Ovary (tissue), 9 donors: Measurements from ENCODE around the gene SEMA4B. TPM values are rescaled to one million over a fixed set of nuclear protein-coding genes. Genes with fewer than 3 reads are reported as not detected.
"Not testable (repeated sequence)": the region's sequence is repeated elsewhere in the genome, so short reads cannot be mapped to it uniquely, and the experiment has no call there.

ENCODE experiments used
- DNase-seq, 5 donors: peaks; one replicate each; pipeline ENCODE4 v3.0.0-alpha.2; 2019 to 2020
- H3K27ac ChIP-seq, 2 donors: fragments of 200-600 bp; one replicate each; pipeline versions ENCODE4 v1.5.1 to v1.8.0; 2019 to 2022
- H3K27me3 ChIP-seq: fragments of 200-600 bp; one replicate; pipeline ENCODE4 v1.8.0; 2022
- H3K36me3 ChIP-seq: fragments of 200-600 bp; sonication (generic); one replicate; pipeline ENCODE4 v1.5.1; 2019
- H3K4me1 ChIP-seq: one replicate; pipeline ENCODE4 v1.8.1; 2013; ENCODE audit warnings: mild to moderate bottlenecking, moderate library complexity; ENCODE audit not compliant: insufficient read depth
- H3K4me3 ChIP-seq: fragments of 200-600 bp; sonication (generic); one replicate; pipeline ENCODE4 v1.5.1; 2017
- H3K9me3 ChIP-seq, 2 donors: fragments of 200-600 bp in 1 of 2; sonication (generic) in 1 of 2; one replicate each; pipeline versions ENCODE4 v1.5.1 to v1.8.1; 2013 to 2019; ENCODE audit warnings: mild to moderate bottlenecking in 1 of 2, moderate library complexity in 1 of 2
- CTCF ChIP-seq, 3 donors: fragments of 450-650 bp in 2 of 3; fragments of 200-600 bp in 1 of 3; IDR thresholded peaks; one replicate each; pipeline versions ENCODE4 v1.5.1 to v1.8.0; 2016 to 2022; ENCODE audit warnings: antibody characterized with exemption in 3 of 3, mild to moderate bottlenecking in 1 of 3
- EP300 ChIP-seq: sonication (generic); formaldehyde crosslinking; IDR thresholded peaks from one replicate; pipeline ENCODE4 v1.6.1; 2017; ENCODE audit warnings: antibody characterized with exemption
- POLR2A ChIP-seq: fragments of 450-650 bp; IDR thresholded peaks from one replicate; pipeline ENCODE4 v1.6.1; 2017; ENCODE audit warnings: antibody characterized with exemption, mild to moderate bottlenecking, moderate library complexity
- WGBS, 3 donors: extraction: QIAGEN DNeasy Blood & Tissue Kit in 1 of 3; methylation state at CpG; one replicate each; pipeline versions ENCODE4 v1.1.5 to v1.1.7; 2013 to 2017; 5-methylcytosine and 5-hydroxymethylcytosine counted together
- intact Hi-C, 4 donors: fragments of 100-400 bp; cut with DNase I; formaldehyde crosslinking; loops; one replicate each; pipeline versions ENCODE4 v1.11.0 to v1.15.1; 2022 to 2023
- polyA plus RNA-seq, 2 donors: library from polyadenylated mRNA; stranded (reverse); fragments of 200-250 nt in 1 of 2; fragments of 350-450 nt in 1 of 2; fragmentation: Illumina TruSeq in 1 of 2; extraction: RNeasy Lipid Tissue Mini Kit (QIAGEN cat#74804) in 1 of 2; gene quantifications; one replicate each; pipeline ENCODE4 v1.2.3, GENCODE V29; 2013 to 2014
- total RNA-seq, 7 donors: library from RNA; depleted of rRNA in 2 of 7; stranded (reverse); fragments of >200 nt in 2 of 7; fragmentation: NEBNext Ultra II Directional in 3 of 7; extraction: Animal tissue kit (Norgen Biotek cat#: 25700) in 3 of 7; gene quantifications; one replicate each; pipeline versions ENCODE4 v1.1.0 to v1.2.4, GENCODE V29; 2016 to 2023
- donor health status: DM: no; HTN: no; CAD: no; lungs with moderate emphysema.
- donor health status: DM: no; HTN: no; CAD: no.
- donor health status: Bipolar disorder and iron deficiency.
- donor health status: DM: yes; HTN: yes; CAD: no.
- donor health status: DM: no; HTN: no; CAD: no.
- donor health status: DM: yes; HTN: yes; CAD: no.

Gene SEMA4B
- total and polyA plus RNA-seq, 9 donors, result 12.4 to 83.8 (median 33.2) TPM

GRCh38 chr15:90249203-90249863 is 48.2 kb downstream of the SEMA4B start, which contains the start of gene TTLL13:
TTLL13 (plus strand) TSS chr15:90249556; CDS start chr15:90250631, 1,075 bp downstream.
- intact Hi-C loops, result no loop called here
- 0% methylated on average over 41 to 44 of the region's 44 CpGs for WGBS, 3 donors
- Histone ChIP-seq H3K27me3 (no peaks in the 10 kb centered on the region), H3K4me3 (peak within 1 kb of the TSS; percentile 57), H3K9me3 (no peaks in the 10 kb centered on the region), H3K36me3 (no peaks in the 10 kb centered on the region), H3K27ac (peak within 1 kb of the TSS in 1 of 2 donors; percentile 18), H3K4me1 (peaks cover 2% of the 10 kb centered on the region)
- TF ChIP-seq CTCF (IDR thresholded peaks at IDR 0.05), result no peak
- TF ChIP-seq POLR2A, result peak; percentile 38
- peak; percentile 96 to 100 (median 97) for DNase-seq

DNA sequence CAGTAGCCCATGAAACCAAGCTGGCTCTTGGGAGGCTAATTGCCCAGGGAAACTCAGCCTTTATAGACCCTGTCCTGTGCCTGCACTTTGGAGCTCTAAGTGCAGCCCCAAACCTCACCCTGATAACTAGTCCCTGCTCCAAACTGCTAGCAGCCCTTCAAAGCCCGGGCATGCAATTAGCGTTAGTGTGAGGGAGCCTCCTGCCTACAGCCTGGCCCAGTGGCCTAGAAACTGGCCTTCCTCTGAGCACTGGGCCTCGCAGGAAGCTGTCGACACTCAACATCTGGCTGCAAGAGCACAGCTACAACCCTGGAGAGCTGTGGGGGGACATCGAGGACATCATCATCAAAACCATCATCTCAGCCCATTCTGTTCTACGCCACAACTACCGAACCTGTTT is 56.6 kb downstream of the SEMA4B start:
- Histone ChIP-seq H3K27ac (no peak overlapping the region), H3K36me3 (no peaks in the 10 kb centered on the region), H3K4me3 (no peak overlapping the region), H3K27me3 (no peaks in the 10 kb centered on the region), H3K9me3 (no peaks in the 10 kb centered on the region), H3K4me1 (no peaks in the 10 kb centered on the region)
- no peak for TF ChIP-seq POLR2A
- TF ChIP-seq CTCF (IDR thresholded peaks at IDR 0.05), result no peak
- no peak for TF ChIP-seq EP300
- intact Hi-C loops, result no loop called here
- peak in 1 of 5 donors; percentile 16 for DNase-seq
- 68 to 72% (median 70%) methylated on average over 7 of the region's 7 CpGs for WGBS, 3 donors

- H3K36me3 ChIP-seq, result no peaks in the 10 kb centered on the region
- DNase-seq, result no peak
- intact Hi-C loops, result no loop called here
- H3K9me3 ChIP-seq, result no peaks in the 10 kb centered on the region
- no peak overlapping the region for H3K27ac ChIP-seq
- H3K27me3 ChIP-seq, result no peaks in the 10 kb centered on the region
- no peak overlapping the region for H3K4me3 ChIP-seq
- TF ChIP-seq POLR2A (no peak), CTCF (IDR thresholded peaks at IDR 0.05) (no peak), EP300 (no peak)
- H3K4me1 ChIP-seq, result peaks cover 1% of the 10 kb centered on the region
- 82 to 85% (median 84%) methylated on average over 5 of the region's 5 CpGs for WGBS, 3 donors
These were observed 58.4 kb downstream of the SEMA4B start for GRCh38 chr15:90259524-90259923.

- intact Hi-C loops, result not testable (repeated sequence)
These were observed 59.6 kb downstream of the SEMA4B start for GRCh38 chr15:90260731-90261130.

GRCh38 chr15:90261811-90262210 is 60.7 kb downstream of the SEMA4B start:
- intact Hi-C loops, result no loop called here
- Histone ChIP-seq H3K27ac (no peak overlapping the region), H3K9me3 (no peaks in the 10 kb centered on the region), H3K4me3 (no peak overlapping the region), H3K36me3 (no peaks in the 10 kb centered on the region), H3K27me3 (no peaks in the 10 kb centered on the region), H3K4me1 (peaks cover 4% of the 10 kb centered on the region)
- no peak for TF ChIP-seq EP300
- peak in 1 of 5 donors; percentile 19 for DNase-seq
- WGBS, 3 donors, result 77 to 87% (median 81%) methylated on average over 5 of the region's 5 CpGs

More at GRCh38 chr15:90260731-90261130, 59.6 kb downstream of the SEMA4B start:
- not testable (repeated sequence) for H3K4me1 ChIP-seq, DNase-seq, H3K27me3 ChIP-seq, H3K9me3 ChIP-seq, H3K4me3 ChIP-seq, H3K27ac ChIP-seq, H3K36me3 ChIP-seq
- 84 to 86% (median 85%) methylated on average over 6 of the region's 6 CpGs for WGBS, 3 donors
